T-helper 22 cell (primary cell): ENCODE data around the gene HMGCR.

Experiments
- DNase-seq: peaks from one replicate; pipeline ENCODE4 v3.0.0-alpha.2; 2020; ENCODE audit warnings: low read depth

The HMGCR gene

GRCh38 chr5:75381456-75381855, 44.4 kb downstream of the HMGCR start:
- DNase-seq, result no peak

- DNase-seq, result no peak
Measured at GRCh38 chr5:75384218-75384617, 47.2 kb downstream of the HMGCR start.

GRCh38 chr5:75387806-75388205, 50.8 kb downstream of the HMGCR start:
- no peak for DNase-seq

- no peak for DNase-seq
Measured at GRCh38 chr5:75389430-75389829, 52.4 kb downstream of the HMGCR start.

- DNase-seq, result no peak
Measured at GRCh38 chr5:75395277-75395676, 58.3 kb downstream of the HMGCR start.

- no peak for DNase-seq
Measured at GRCh38 chr5:75405296-75405695, 68.3 kb downstream of the HMGCR start.
